GM19452 (cell line): ENCODE data around the gene ANKRD33.

ENCODE experiments used
- ATAC-seq: cut with Tn5 transposase; IDR thresholded peaks from one replicate; pipeline ENCODE4 v1.9.1; 2021; ENCODE audit not compliant: unreplicated experiment

ANKRD33 gene

GRCh38 chr12:51938726-51939125 lies 50.8 kb downstream of the ANKRD33 start:
- ATAC-seq: no peak

GRCh38 chr12:51941011-51941581 lies 53.2 kb downstream of the ANKRD33 start:
- no peak for ATAC-seq
